ENCODE results near the gene MYO1E. TPM values are rescaled to one million over a fixed set of nuclear protein-coding genes. Genes with fewer than 3 reads are reported as not detected.

The MYO1E gene
- polyA plus RNA-seq, 1 donor from 2014 or later, result 0.38 TPM

GRCh38 chr15:59360305-59360704, 12.4 kb downstream of the MYO1E start:
- Histone ChIP-seq H3K9ac (ENCODE audit: low read length) (no peak overlapping the region), H3K4me2 (ENCODE audit: low read length) (no peak overlapping the region), H3K9me3 (ENCODE audit: low read length) (no peaks in the 10 kb centered on the region), H2AFZ (ENCODE audit: low read depth, low read length) (no peak overlapping the region), H3K79me2 (replicated peaks; ENCODE audit: insufficient read depth, low read length) (no peaks in the 10 kb centered on the region), H3K9me2 (ENCODE audit: insufficient read depth, low read length) (no peaks in the 10 kb centered on the region), H4K20me1 (ENCODE audit: insufficient read depth) (no peaks in the 10 kb centered on the region), H3K4me3 (ENCODE audit: low read length) (no peak overlapping the region), H3K27ac (ENCODE audit: low read length) (no peak overlapping the region), H3K36me3 (ENCODE audit: insufficient read depth, low read length) (no peaks in the 10 kb centered on the region), H3K27me3 (ENCODE audit: insufficient read depth, low read depth, low read length) (no peaks in the 10 kb centered on the region), H3F3A (ENCODE audit: insufficient read depth, low read length, poor library complexity, severe bottlenecking) (no peaks in the 10 kb centered on the region)
- no peak for TF ChIP-seq SMC3 (conservative IDR thresholded peaks at IDR 0.05; ENCODE audit: poor library complexity)
- no peak for TF ChIP-seq MXI1 (conservative IDR thresholded peaks at IDR 0.05; ENCODE audit: poor library complexity, severe bottlenecking)
- TF ChIP-seq EZH2 (IDR thresholded peaks at IDR 0.05; ENCODE audit: borderline replicate concordance, insufficient read depth, low read length, poor library complexity, severe bottlenecking), result no peak
- no peak for TF ChIP-seq POLR2AphosphoS5 (IDR thresholded peaks at IDR 0.05)
- no peak for TF ChIP-seq RAD21 (conservative IDR thresholded peaks at IDR 0.05)
- TF ChIP-seq REST (IDR thresholded peaks at IDR 0.05; ENCODE audit: borderline replicate concordance), result no peak
- no peak for TF ChIP-seq TAF1 (IDR thresholded peaks at IDR 0.05; ENCODE audit: low read depth)
- TF ChIP-seq EP300 (conservative IDR thresholded peaks at IDR 0.05; ENCODE audit: poor library complexity, severe bottlenecking), result no peak
- no peak for TF ChIP-seq CTCF (IDR thresholded peaks at IDR 0.05; ENCODE audit: poor library complexity, severe bottlenecking)

- no peak overlapping the region for H3K27ac ChIP-seq (ENCODE audit: low read length)
- TF ChIP-seq TAF1 (IDR thresholded peaks at IDR 0.05; ENCODE audit: low read depth) (no peak), POLR2AphosphoS5 (IDR thresholded peaks at IDR 0.05) (no peak), REST (IDR thresholded peaks at IDR 0.05; ENCODE audit: borderline replicate concordance) (no peak), MXI1 (conservative IDR thresholded peaks at IDR 0.05; ENCODE audit: poor library complexity, severe bottlenecking) (no peak), EZH2 (IDR thresholded peaks at IDR 0.05; ENCODE audit: borderline replicate concordance, insufficient read depth, low read length, poor library complexity, severe bottlenecking) (no peak), SMC3 (conservative IDR thresholded peaks at IDR 0.05; ENCODE audit: poor library complexity) (no peak), CTCF (IDR thresholded peaks at IDR 0.05; ENCODE audit: poor library complexity, severe bottlenecking) (no peak), RAD21 (conservative IDR thresholded peaks at IDR 0.05) (no peak), EP300 (conservative IDR thresholded peaks at IDR 0.05; ENCODE audit: poor library complexity, severe bottlenecking) (no peak)
- H3K27me3 ChIP-seq (ENCODE audit: insufficient read depth, low read depth, low read length), result no peaks in the 10 kb centered on the region
- no peak overlapping the region for H3K4me2 ChIP-seq (ENCODE audit: low read length)
- no peaks in the 10 kb centered on the region for H3K9me2 ChIP-seq (ENCODE audit: insufficient read depth, low read length)
- no peaks in the 10 kb centered on the region for H3K79me2 ChIP-seq (replicated peaks; ENCODE audit: insufficient read depth, low read length)
- H4K20me1 ChIP-seq (ENCODE audit: insufficient read depth), result no peaks in the 10 kb centered on the region
- H3K9me3 ChIP-seq (ENCODE audit: low read length), result no peaks in the 10 kb centered on the region
- no peaks in the 10 kb centered on the region for H3F3A ChIP-seq (ENCODE audit: insufficient read depth, low read length, poor library complexity, severe bottlenecking)
- H2AFZ ChIP-seq (ENCODE audit: low read depth, low read length), result no peak overlapping the region
- no peak overlapping the region for H3K9ac ChIP-seq (ENCODE audit: low read length)
- H3K36me3 ChIP-seq (ENCODE audit: insufficient read depth, low read length), result no peaks in the 10 kb centered on the region
- no peak overlapping the region for H3K4me3 ChIP-seq (ENCODE audit: low read length)
These were observed 16.9 kb downstream of the MYO1E start for GRCh38 chr15:59355730-59356129.
